HFF-Myc (cell line): ENCODE results near the gene SV2C.

ENCODE experiments used
- DNase-seq: peaks from one replicate; pipeline ENCODE4 v3.0.0-alpha.2; 2011; ENCODE audit warnings: low read depth; ENCODE audit errors: extremely low read depth
- H3K4me3 ChIP-seq: replicated peaks from 2 replicates; pipeline ENCODE4 v1.5.1; 2011; ENCODE audit warnings: low read depth, mild to moderate bottlenecking, control low read depth, low read length
- CTCF ChIP-seq: IDR thresholded peaks from 2 replicates; pipeline ENCODE4 v1.5.1; 2012; ENCODE audit warnings: mild to moderate bottlenecking, low read depth, low read length, control low read depth; ENCODE audit errors: missing control alignments

The SV2C gene

GRCh38 chr5:76342474-76342873, 259.3 kb downstream of the SV2C start:
- no peak for TF ChIP-seq CTCF
- H3K4me3 ChIP-seq = no peak overlapping the region
- no peak for DNase-seq

- no peak for TF ChIP-seq CTCF
- DNase-seq = no peak
- H3K4me3 ChIP-seq = no peak overlapping the region
Observed at GRCh38 chr5:76345582-76345981, 262.4 kb downstream of the SV2C start.

- no peak for DNase-seq
- H3K4me3 ChIP-seq = no peak overlapping the region
Observed at GRCh38 chr5:76351176-76351575, 268.0 kb downstream of the SV2C start.

GRCh38 chr5:76351577-76351976, 268.4 kb downstream of the SV2C start:
- TF ChIP-seq CTCF = no peak
- no peak for DNase-seq
- no peak overlapping the region for H3K4me3 ChIP-seq

More at GRCh38 chr5:76351176-76351575, 268.0 kb downstream of the SV2C start:
- no peak for TF ChIP-seq CTCF

GRCh38 chr5:76356887-76357286, 273.7 kb downstream of the SV2C start:
- TF ChIP-seq CTCF = no peak

GRCh38 chr5:76363352-76364225, 280.4 kb downstream of the SV2C start:
- TF ChIP-seq CTCF = no peak
- H3K4me3 ChIP-seq = no peak overlapping the region
- DNase-seq = no peak

More at GRCh38 chr5:76356887-76357286, 273.7 kb downstream of the SV2C start:
- no peak overlapping the region for H3K4me3 ChIP-seq
- no peak for DNase-seq
